Endothelial cell of umbilical vein (primary cell): ENCODE data around the gene MAP3K19. TPM values are rescaled to one million over a fixed set of nuclear protein-coding genes. Genes with fewer than 3 reads are reported as not detected.

Source experiments
- BruUV-seq: library from RNA; stranded (reverse); fragments of 400-500 nt; replicated peaks from 2 replicates; lab custom pipeline; 2021; lab: Mats Ljungman, UMichigan
- CTCF ChIA-PET: fragments of 300-600, 350-600 bp; sonication (Branson Sonifier 250); formaldehyde crosslinking; loops from one replicate; lab custom pipeline; 2021; ENCODE audit warnings: antibody characterized with exemption, inconsistent platforms; lab: Charles Lee
- POLR2A ChIA-PET: fragments of 300-600, 350-600 bp; sonication (Branson Sonifier 250); formaldehyde crosslinking; loops from one replicate; lab custom pipeline; 2021; ENCODE audit warnings: antibody characterized with exemption, inconsistent platforms; lab: Charles Lee
- DNase-seq: peaks from one replicate; pipeline ENCODE4 v3.0.0-alpha.2; 2011; ENCODE audit warnings: low read depth, low spot score
- FAIRE-seq: peaks from 2 replicates; lab custom pipeline; 2011; peaks lifted over from hg19 to GRCh38; lab: Jason Lieb, UNC
- H2AFZ ChIP-seq: 2 replicates; pipeline ENCODE4 v1.6.0; 2012; ENCODE audit warnings: low read depth, low read length, control low read depth, inconsistent platforms
- H3K27ac ChIP-seq: 2 replicates; pipeline ENCODE4 v1.5.1; 2011; ENCODE audit warnings: low read depth, mild to moderate bottlenecking, control low read depth, low read length, moderate library complexity; ENCODE audit not compliant: insufficient read depth
- H3K27me3 ChIP-seq, 2 experiments: 2 replicates each; pipeline versions ENCODE4 v1.6.0 to v1.6.1; 2011; ENCODE audit warnings: low read length in 2 of 2, mixed read lengths in 1 of 2; ENCODE audit not compliant: control insufficient read depth in 2 of 2, insufficient read depth in 2 of 2
- H3K36me3 ChIP-seq, 2 experiments: 2 replicates in 1 of 2; 3 replicates in 1 of 2; pipeline ENCODE4 v1.5.1; 2011; ENCODE audit warnings: low read length in 2 of 2, mild to moderate bottlenecking in 1 of 2, moderate library complexity in 1 of 2; ENCODE audit not compliant: control insufficient read depth in 2 of 2, insufficient read depth in 2 of 2; ENCODE audit errors: extremely low read depth in 1 of 2
- H3K4me1 ChIP-seq: 3 replicates; pipeline ENCODE4 v1.5.1; 2011; ENCODE audit warnings: mild to moderate bottlenecking, low read length; ENCODE audit not compliant: control insufficient read depth, insufficient read depth; ENCODE audit errors: extremely low read depth
- H3K4me2 ChIP-seq: 2 replicates; pipeline ENCODE4 v1.6.1; 2011; ENCODE audit warnings: low read length, control low read depth, mixed read lengths; ENCODE audit not compliant: insufficient read depth
- H3K4me3 ChIP-seq, 3 experiments: fragments of 200-600 bp in 1 of 3; sonication (generic), shearing (Covaris generic) in 1 of 3; replicated peaks in 1 of 3; 2 replicates each; pipeline ENCODE4 v1.5.1; 2011 to 2016; ENCODE audit warnings: control low read depth in 3 of 3, low read length in 3 of 3, mild to moderate bottlenecking in 2 of 3, inconsistent platforms in 1 of 3, low read depth in 1 of 3, moderate library complexity in 1 of 3; ENCODE audit not compliant: insufficient read depth in 1 of 3
- H3K79me2 ChIP-seq: 2 replicates; pipeline ENCODE4 v1.6.0; 2012; ENCODE audit warnings: low read length, inconsistent platforms; ENCODE audit not compliant: control insufficient read depth, insufficient read depth
- H3K9ac ChIP-seq: replicated peaks from 2 replicates; pipeline ENCODE3; 2011; ENCODE audit warnings: low read length, control low read depth; ENCODE audit not compliant: insufficient read depth; ENCODE audit errors: extremely low read depth
- H3K9me1 ChIP-seq: replicated peaks from 3 replicates; pipeline ENCODE4 v1.6.0; 2011; ENCODE audit warnings: mild to moderate bottlenecking, low read length; ENCODE audit not compliant: control insufficient read depth, insufficient read depth; ENCODE audit errors: extremely low read depth
- H3K9me3 ChIP-seq: replicated peaks from 2 replicates; pipeline ENCODE4 v1.5.1; 2012; ENCODE audit warnings: low read length, inconsistent platforms; ENCODE audit not compliant: control insufficient read depth, insufficient read depth
- H4K20me1 ChIP-seq: replicated peaks from 2 replicates; pipeline ENCODE3; 2011; ENCODE audit warnings: mild to moderate bottlenecking, low read length; ENCODE audit not compliant: control insufficient read depth, insufficient read depth; ENCODE audit errors: extremely low read depth
- CTCF ChIP-seq, 2 donors: IDR thresholded peaks; 1 replicate in 1 of 2; 2 replicates in 1 of 2; pipeline ENCODE4 v1.5.1; 2011; ENCODE audit warnings: low read length in 2 of 2, mild to moderate bottlenecking in 2 of 2, moderate library complexity in 2 of 2, control low read depth in 1 of 2, inconsistent platforms in 1 of 2, low read depth in 1 of 2; ENCODE audit not compliant: insufficient read depth in 1 of 2; ENCODE audit errors: extremely low read depth in 1 of 2
- EZH2 ChIP-seq: IDR thresholded peaks from 2 replicates; pipeline ENCODE4 v1.6.1; 2012; ENCODE audit warnings: borderline replicate concordance, low read depth, mild to moderate bottlenecking, moderate library complexity, low read length, inconsistent platforms; ENCODE audit not compliant: severe bottlenecking
- GATA2 ChIP-seq: IDR thresholded peaks from 2 replicates; pipeline ENCODE4 v1.7.0; 2011; ENCODE audit warnings: low read depth, mild to moderate bottlenecking, moderate library complexity, mixed read lengths, low read length; ENCODE audit not compliant: insufficient read length, insufficient read depth
- JUN ChIP-seq: IDR thresholded peaks from 2 replicates; pipeline ENCODE4 v1.6.1; 2011; ENCODE audit warnings: borderline replicate concordance, low read depth; ENCODE audit not compliant: insufficient read length, insufficient read depth
- MAX ChIP-seq: IDR thresholded peaks from 2 replicates; pipeline ENCODE4 v1.6.1; 2011; ENCODE audit not compliant: insufficient read depth, insufficient read length
- POLR2A ChIP-seq: IDR thresholded peaks from 2 replicates; pipeline ENCODE4 v1.6.1; 2012; ENCODE audit warnings: low read depth, mild to moderate bottlenecking, control low read depth, low read length
- POLR2AphosphoS5 ChIP-seq: IDR thresholded peaks from 2 replicates; pipeline ENCODE4 v1.6.1; 2012; ENCODE audit warnings: low read depth, mild to moderate bottlenecking, control low read depth, low read length, moderate library complexity; ENCODE audit not compliant: insufficient read depth
- dilution Hi-C: fragments of 300-500 bp; cut with MboI; formaldehyde crosslinking; loops from one replicate; pipeline ENCODE4 v1.15.0; 2019; ENCODE audit warnings: low sequenced_read_pairs; ENCODE audit not compliant: extremely low pct_ligation_motif_present
- intact Hi-C: fragments of 100-400 bp; cut with micrococcal nuclease; formaldehyde crosslinking; loops from one replicate; pipeline ENCODE4 v1.10.0; 2022
- polyA plus RNA-seq, 4 experiments: library from polyadenylated mRNA; depleted of rRNA in 3 of 4; stranded (reverse) in 3 of 4; unstranded in 1 of 4; fragments of >200 nt; gene quantifications; 2 replicates each; pipeline versions ENCODE4 v1.2.1 to v1.2.3, GENCODE V29; 2011 to 2012; ENCODE audit warnings: missing spikeins in 1 of 4
- total RNA-seq: library from RNA; stranded (reverse); gene quantifications from 2 replicates; pipeline ENCODE4 v1.2.3, GENCODE V29; 2021

MAP3K19 gene
- total and polyA plus RNA-seq, 2 donors (not counting 3 experiments of a cell fraction or from before 2014, with no cell fraction given), result not detected

GRCh38 chr2:135066710-135067109, 19.5 kb upstream of the MAP3K19 start:
- no peak overlapping the region for H3K4me2 ChIP-seq
- FAIRE-seq (no peak), DNase-seq (no peak)
- no peak overlapping the region for H3K27ac ChIP-seq
- H4K20me1 ChIP-seq, result peaks cover 6% of the 10 kb centered on the region
- H3K9ac ChIP-seq, result no peak overlapping the region
- no peaks in the 10 kb centered on the region for H3K4me1 ChIP-seq
- no peak for TF ChIP-seq POLR2AphosphoS5
- TF ChIP-seq CTCF (IDR thresholded peaks at IDR 0.05; ENCODE audit: extremely low read depth in 1 of 2, insufficient read depth in 1 of 2, low read depth in 1 of 2, low read length in 2 of 2), result no peak
- TF ChIP-seq GATA2, result no peak
- TF ChIP-seq EZH2, result no peak
- no peak for TF ChIP-seq JUN
- TF ChIP-seq POLR2A, result no peak
- no peak for TF ChIP-seq MAX
- peaks cover 67% of the 10 kb centered on the region for H3K79me2 ChIP-seq
- dilution Hi-C loops (no loop called here), intact Hi-C loops (no loop called here)
- no peaks in the 10 kb centered on the region for H3K9me1 ChIP-seq
- POLR2A ChIA-PET, result no interaction called here
- H3K4me3 ChIP-seq, result no peak overlapping the region
- BruUV-seq, result no TSS peak
- H2AFZ ChIP-seq, result no peak overlapping the region
- H3K27me3 ChIP-seq, result no peaks in the 10 kb centered on the region
- no peaks in the 10 kb centered on the region for H3K9me3 ChIP-seq
- CTCF ChIA-PET, result interaction anchor here (1.2 kb wide), 1 partner anchor 19 kb away, joined by 4 read pairs; the partner anchor contains the start of gene MAP3K19
- no peaks in the 10 kb centered on the region for H3K36me3 ChIP-seq
